Posterior cingulate gyrus (tissue), 11 donors: ENCODE data around the gene PHLPP1.
A peak's percentile ranks its signal among the peaks of the same experiment; 100 is the strongest.

Experiments used
- DNase-seq, 10 donors: peaks; one replicate each; pipeline versions ENCODE4 v3.0.0 to v3.0.0-alpha.2; 2020 to 2021; ENCODE audit warnings: mixed read lengths in 3 of 10
- intact Hi-C: fragments of 100-400 bp; cut with DNase I; formaldehyde crosslinking; loops from one replicate; pipeline ENCODE4 v1.15.1; 2023

The PHLPP1 gene

DNA sequence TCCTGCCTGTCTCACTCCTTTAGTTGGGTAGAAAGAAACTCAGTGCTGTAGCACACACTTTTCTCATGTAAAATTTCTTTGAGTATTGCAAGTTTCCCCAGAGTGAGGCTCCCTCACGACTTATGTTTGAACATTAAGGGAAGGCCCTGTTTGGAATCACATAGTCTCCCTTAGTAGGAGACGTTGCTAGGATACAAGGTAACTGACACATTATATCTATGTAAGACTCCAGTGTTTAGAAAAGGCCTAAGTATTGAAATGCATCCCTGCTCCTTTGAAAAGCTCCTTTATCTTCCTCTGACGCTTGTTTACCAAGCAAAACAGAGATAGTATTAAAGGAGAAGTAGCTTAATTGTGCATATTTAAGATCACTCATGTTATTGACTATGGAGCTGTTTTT lies 248.2 kb downstream of the PHLPP1 start:
- intact Hi-C loops: no loop called here
- no peak for DNase-seq

GRCh38 chr18:62964432-62964831 lies 249.1 kb downstream of the PHLPP1 start:
- DNase-seq: peak in 1 of 10 donors; percentile 82
- intact Hi-C loops: no loop called here

- no peak for DNase-seq
- intact Hi-C loops: no loop called here
These were observed 251.7 kb downstream of the PHLPP1 start for GRCh38 chr18:62967089-62967488.

GRCh38 chr18:62973689-62974088 lies 258.3 kb downstream of the PHLPP1 start:
- no peak for DNase-seq
- intact Hi-C loops: loop anchor here (5.0 kb wide), 1 partner anchor 51 kb away; no protein-coding TSS in a partner anchor

- intact Hi-C loops: loop anchor here (5.0 kb wide), 1 partner anchor 52 kb away; no protein-coding TSS in a partner anchor
- no peak for DNase-seq
These were observed 259.0 kb downstream of the PHLPP1 start for GRCh38 chr18:62974388-62974787.

DNA sequence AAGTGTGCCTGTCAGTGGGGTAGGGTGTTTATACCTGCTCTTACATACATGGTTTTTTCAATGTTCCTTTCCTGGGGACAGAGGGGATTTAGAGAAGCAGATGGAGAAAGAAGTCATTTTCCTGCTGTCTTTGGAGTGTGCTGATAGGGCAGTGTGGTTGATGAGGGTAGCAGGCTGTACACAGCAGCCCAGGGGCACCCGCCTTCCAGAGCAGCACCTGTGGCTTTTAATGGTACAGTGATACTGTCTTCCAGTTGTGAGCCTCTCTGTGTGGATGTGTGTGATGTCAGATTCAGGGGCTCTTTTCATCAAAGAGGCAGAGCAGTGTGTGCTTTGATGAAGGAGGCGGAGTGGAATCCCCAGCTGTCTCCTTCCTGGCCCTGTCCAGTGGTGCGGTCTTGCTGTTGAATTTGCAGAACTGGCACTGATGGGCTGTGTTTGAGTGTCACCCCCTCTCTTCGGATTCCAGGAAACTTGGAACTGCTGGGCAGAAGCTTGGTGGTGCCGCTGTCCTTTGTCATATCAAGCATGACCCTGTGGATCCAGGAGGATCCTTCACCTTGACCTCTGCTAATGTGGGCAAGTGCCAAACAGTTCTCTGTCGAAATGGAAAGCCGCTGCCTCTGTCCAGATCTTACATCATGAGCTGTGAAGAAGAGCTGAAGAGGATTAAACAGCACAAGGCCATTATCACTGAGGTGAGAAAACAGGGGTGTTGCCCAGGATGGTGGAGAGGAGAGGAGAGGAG lies 259.8 kb downstream of the PHLPP1 start:
- DNase-seq: peak in 1 of 10 donors; percentile 87
- intact Hi-C loops: loop anchor here (5.0 kb wide), 1 partner anchor 53 kb away; no protein-coding TSS in a partner anchor

DNA sequence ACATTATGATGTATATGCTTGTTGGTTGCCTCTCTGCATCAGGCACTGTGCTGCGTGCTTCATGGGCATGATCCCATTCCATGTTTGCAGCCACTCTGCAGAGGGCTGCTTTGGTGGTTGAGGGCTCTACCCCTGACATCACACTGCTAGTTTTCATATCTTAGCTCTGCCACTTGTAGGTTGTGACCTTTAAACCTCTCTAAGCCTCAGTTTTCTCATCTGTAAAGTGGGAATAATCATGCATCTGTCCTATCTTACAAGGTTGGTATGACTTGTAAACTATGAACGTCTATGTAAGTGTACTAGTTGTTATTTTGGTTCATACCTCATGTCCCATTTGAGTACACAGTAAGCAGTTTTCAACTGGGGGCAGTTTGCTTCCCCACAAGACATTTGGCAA lies 260.4 kb downstream of the PHLPP1 start:
- no peak for DNase-seq
- intact Hi-C loops: no loop called here

DNA sequence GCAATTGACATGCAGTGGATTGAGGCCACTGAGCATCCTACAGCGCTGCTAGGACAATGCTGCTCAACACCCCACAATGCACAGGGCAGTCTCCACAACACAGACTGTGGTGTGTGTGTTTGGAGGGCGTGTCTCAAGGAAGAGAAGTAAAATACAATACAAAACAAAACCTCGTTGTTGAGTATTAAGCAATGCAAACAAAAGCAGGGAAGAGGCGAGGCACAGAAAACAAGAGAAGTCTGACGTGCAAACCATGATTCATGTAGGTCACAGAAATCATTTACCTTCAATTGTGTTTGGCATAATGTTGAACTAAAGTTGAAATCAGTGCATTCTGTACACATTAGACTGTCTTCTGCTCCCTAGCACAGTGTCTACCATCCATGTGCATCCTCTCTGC lies 260.9 kb downstream of the PHLPP1 start:
- intact Hi-C loops: no loop called here
- no peak for DNase-seq

- intact Hi-C loops: no loop called here
These were observed 262.2 kb downstream of the PHLPP1 start for GRCh38 chr18:62977512-62977911.

DNA sequence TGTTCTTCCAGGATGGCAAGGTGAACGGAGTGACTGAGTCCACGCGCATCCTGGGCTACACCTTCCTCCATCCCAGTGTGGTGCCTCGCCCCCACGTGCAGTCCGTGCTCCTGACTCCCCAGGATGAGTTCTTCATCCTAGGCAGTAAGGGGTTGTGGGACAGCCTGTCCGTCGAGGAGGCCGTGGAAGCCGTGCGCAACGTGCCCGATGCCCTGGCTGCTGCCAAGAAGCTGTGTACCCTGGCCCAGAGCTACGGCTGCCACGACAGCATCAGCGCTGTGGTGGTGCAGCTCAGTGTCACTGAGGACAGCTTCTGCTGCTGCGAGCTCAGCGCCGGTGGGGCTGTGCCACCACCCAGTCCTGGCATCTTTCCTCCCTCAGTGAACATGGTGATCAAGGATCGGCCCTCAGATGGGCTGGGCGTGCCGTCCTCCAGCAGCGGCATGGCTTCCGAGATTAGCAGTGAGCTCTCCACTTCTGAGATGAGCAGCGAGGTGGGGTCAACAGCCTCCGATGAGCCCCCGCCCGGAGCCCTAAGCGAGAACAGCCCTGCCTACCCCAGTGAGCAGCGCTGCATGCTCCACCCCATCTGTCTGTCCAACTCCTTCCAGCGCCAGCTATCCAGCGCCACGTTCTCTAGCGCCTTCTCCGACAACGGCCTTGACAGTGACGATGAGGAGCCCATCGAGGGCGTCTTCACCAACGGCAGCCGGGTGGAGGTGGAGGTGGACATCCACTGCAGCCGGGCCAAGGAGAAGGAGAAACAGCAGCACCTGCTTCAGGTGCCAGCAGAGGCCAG lies 263.1 kb downstream of the PHLPP1 start:
- intact Hi-C loops: no loop called here
- DNase-seq: peak in 1 of 10 donors; percentile 34

More at GRCh38 chr18:62977512-62977911, 262.2 kb downstream of the PHLPP1 start:
- no peak for DNase-seq

- intact Hi-C loops: no loop called here
- DNase-seq: peak; percentile 50 to 97 (median 74)
These were observed 263.8 kb downstream of the PHLPP1 start for GRCh38 chr18:62979176-62979575.

- intact Hi-C loops: no loop called here
- no peak for DNase-seq
These were observed 264.6 kb downstream of the PHLPP1 start for GRCh38 chr18:62979900-62980299.

GRCh38 chr18:62981566-62981965 lies 266.2 kb downstream of the PHLPP1 start:
- intact Hi-C loops: no loop called here
- peak in 1 of 10 donors; percentile 13 for DNase-seq

- intact Hi-C loops: loop anchor here (2.0 kb wide), 2 partner anchors 268 to 396 kb away; partner anchors contain the start of gene PHLPP1
- DNase-seq: peak in 9 of 10 donors; percentile 42 to 91 (median 71)
These were observed 267.4 kb downstream of the PHLPP1 start for GRCh38 chr18:62982600-62983251.

GRCh38 chr18:62984656-62985315 lies 269.4 kb downstream of the PHLPP1 start:
- intact Hi-C loops: no loop called here
- DNase-seq: peak in 1 of 10 donors; percentile 14

DNA sequence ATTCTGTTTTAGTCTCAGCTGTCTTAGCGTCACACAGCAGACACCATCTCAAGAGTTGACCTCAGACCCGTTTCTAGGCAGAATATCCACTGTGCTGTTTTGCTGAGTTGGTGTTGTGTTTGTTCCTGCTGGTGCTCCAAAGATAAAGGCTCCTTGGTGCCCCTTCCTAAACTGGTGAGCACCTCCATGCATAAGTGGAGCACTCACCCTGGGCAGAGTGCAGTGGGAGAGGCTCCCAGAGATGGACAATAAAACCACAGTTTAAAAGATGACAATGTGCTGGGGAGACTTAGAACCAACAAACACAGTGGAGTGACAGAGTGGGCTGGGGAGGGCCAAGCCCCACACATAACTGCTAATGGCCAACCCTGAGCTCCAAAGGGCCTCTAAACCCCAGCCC lies 271.1 kb downstream of the PHLPP1 start:
- intact Hi-C loops: no loop called here
- DNase-seq: no peak

GRCh38 chr18:62987055-62987830 lies 271.9 kb downstream of the PHLPP1 start:
- DNase-seq: no peak
- intact Hi-C loops: no loop called here

- no peak for DNase-seq
These were observed 272.5 kb downstream of the PHLPP1 start for GRCh38 chr18:62987859-62988258.

GRCh38 chr18:62988471-62988870 lies 273.1 kb downstream of the PHLPP1 start:
- intact Hi-C loops: no loop called here
- no peak for DNase-seq

More at GRCh38 chr18:62987859-62988258, 272.5 kb downstream of the PHLPP1 start:
- intact Hi-C loops: no loop called here

- intact Hi-C loops: no loop called here
- DNase-seq: no peak
These were observed 273.9 kb downstream of the PHLPP1 start for GRCh38 chr18:62989195-62989594.
